ENCODE data around the gene PHLPP1.

DNA sequence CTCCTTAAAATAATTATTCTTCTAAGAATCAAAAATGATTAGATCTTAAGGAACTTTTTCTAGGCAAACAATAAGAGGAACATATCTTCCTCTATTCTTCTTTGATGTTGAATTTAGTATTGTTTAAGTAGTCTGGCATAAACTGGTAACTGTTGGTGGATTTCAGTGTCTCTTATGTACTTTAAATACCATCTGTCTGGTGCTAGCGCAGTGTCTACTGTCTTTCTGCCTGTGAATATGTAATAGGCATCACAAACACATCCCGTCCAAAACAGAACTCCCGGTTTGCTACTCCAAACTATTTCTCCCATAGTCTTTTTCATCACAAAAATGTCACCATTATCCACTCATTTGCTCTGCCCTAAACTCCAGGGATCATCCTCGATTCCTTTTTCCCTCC is 281.7 kb downstream of the PHLPP1 start:
- TF ChIP-seq, protein P1, sequence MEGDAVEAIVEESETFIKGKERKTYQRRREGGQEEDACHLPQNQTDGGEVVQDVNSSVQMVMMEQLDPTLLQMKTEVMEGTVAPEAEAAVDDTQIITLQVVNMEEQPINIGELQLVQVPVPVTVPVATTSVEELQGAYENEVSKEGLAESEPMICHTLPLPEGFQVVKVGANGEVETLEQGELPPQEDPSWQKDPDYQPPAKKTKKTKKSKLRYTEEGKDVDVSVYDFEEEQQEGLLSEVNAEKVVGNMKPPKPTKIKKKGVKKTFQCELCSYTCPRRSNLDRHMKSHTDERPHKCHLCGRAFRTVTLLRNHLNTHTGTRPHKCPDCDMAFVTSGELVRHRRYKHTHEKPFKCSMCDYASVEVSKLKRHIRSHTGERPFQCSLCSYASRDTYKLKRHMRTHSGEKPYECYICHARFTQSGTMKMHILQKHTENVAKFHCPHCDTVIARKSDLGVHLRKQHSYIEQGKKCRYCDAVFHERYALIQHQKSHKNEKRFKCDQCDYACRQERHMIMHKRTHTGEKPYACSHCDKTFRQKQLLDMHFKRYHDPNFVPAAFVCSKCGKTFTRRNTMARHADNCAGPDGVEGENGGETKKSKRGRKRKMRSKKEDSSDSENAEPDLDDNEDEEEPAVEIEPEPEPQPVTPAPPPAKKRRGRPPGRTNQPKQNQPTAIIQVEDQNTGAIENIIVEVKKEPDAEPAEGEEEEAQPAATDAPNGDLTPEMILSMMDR (IDR thresholded peaks at IDR 0.05; ENCODE audit: low read depth, low read length) = no peak
- TF ChIP-seq EZH2phosphoT487 (IDR thresholded peaks at IDR 0.05; ENCODE audit: low read depth) = no peak
